Choroid plexus epithelial cell (primary cell): ENCODE data around the gene SMKR1.

ENCODE experiments used
- DNase-seq: peaks from one replicate; pipeline ENCODE4 v3.0.0-alpha.2; 2010; ENCODE audit warnings: low read depth
- H3K4me3 ChIP-seq: 2 replicates; pipeline ENCODE4 v1.5.1; 2011; ENCODE audit warnings: low read depth, mild to moderate bottlenecking, control low read depth, low read length, moderate library complexity
- TF ChIP-seq, protein P1 (sequence below): conservative IDR thresholded peaks from 2 replicates; pipeline ENCODE4 v1.5.1; 2011; ENCODE audit warnings: low read depth, mild to moderate bottlenecking, control low read depth, inconsistent platforms, low read length, moderate library complexity

Gene SMKR1

DNA sequence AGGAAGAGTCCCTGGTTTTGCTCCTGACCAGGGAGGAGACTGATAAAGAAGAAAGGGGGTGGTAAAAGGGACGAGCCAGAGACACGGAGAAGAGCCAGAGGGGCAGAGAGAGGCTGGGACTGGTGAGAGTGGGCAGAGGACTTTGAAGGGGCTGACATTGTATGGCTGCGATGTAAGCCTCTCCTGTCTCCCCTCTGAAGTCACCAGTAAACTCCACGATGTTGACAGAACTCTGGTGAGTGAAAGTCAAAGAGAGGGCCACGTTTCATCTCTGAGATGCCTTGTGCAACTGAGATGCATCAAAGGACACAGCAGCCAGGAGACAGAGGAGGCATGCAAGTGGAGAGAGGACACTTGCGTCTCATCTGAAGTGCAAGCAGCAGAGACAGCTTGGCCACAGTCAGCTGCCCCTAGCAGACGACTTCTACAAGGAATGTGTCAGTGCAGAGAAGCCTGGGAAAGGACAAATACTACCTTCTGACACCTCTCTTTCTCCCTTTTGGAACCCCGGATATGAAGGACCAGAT is 54.3 kb downstream of the SMKR1 start:
- TF ChIP-seq, protein P1, sequence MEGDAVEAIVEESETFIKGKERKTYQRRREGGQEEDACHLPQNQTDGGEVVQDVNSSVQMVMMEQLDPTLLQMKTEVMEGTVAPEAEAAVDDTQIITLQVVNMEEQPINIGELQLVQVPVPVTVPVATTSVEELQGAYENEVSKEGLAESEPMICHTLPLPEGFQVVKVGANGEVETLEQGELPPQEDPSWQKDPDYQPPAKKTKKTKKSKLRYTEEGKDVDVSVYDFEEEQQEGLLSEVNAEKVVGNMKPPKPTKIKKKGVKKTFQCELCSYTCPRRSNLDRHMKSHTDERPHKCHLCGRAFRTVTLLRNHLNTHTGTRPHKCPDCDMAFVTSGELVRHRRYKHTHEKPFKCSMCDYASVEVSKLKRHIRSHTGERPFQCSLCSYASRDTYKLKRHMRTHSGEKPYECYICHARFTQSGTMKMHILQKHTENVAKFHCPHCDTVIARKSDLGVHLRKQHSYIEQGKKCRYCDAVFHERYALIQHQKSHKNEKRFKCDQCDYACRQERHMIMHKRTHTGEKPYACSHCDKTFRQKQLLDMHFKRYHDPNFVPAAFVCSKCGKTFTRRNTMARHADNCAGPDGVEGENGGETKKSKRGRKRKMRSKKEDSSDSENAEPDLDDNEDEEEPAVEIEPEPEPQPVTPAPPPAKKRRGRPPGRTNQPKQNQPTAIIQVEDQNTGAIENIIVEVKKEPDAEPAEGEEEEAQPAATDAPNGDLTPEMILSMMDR, result no peak
- H3K4me3 ChIP-seq, result no peak overlapping the region
- no peak for DNase-seq

GRCh38 chr7:129557686-129558481 is 55.6 kb downstream of the SMKR1 start:
- TF ChIP-seq, protein P1, result no peak
- H3K4me3 ChIP-seq, result no peak overlapping the region
- DNase-seq, result no peak

- DNase-seq, result no peak
- H3K4me3 ChIP-seq, result no peak overlapping the region
- TF ChIP-seq, protein P1, result no peak
Observed at GRCh38 chr7:129559564-129559963, 57.2 kb downstream of the SMKR1 start.

DNA sequence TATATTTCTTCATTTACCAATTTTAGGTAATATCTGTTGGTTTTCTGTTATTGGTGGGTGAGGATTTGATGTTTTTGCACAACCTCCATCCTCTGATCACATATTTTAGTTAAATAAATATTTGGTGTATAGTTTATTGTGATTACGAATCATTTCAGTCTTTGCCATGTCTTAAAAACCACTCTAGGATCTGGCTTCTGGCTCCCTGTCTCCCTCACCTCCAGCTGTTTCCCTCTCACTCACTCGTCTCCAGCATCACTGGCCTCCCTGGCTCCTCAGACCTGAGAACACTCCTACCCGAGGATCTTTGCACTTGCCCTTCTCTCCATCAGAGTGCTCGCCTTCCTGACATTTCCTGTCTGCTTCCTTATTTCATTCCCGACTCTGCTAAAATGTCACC is 58.5 kb downstream of the SMKR1 start:
- TF ChIP-seq, protein P1, result no peak
- no peak overlapping the region for H3K4me3 ChIP-seq
- DNase-seq, result no peak

- TF ChIP-seq, protein P1, result no peak
- no peak overlapping the region for H3K4me3 ChIP-seq
- no peak for DNase-seq
Observed at GRCh38 chr7:129561677-129562359, 59.5 kb downstream of the SMKR1 start.
